Ureter (tissue), 1 donor: Measurements from ENCODE around the gene ZG16. TPM values are rescaled to one million over a fixed set of nuclear protein-coding genes. Genes with fewer than 3 reads are reported as not detected.
"Not testable (repeated sequence)": the region's sequence is repeated elsewhere in the genome, so short reads cannot be mapped to it uniquely, and the experiment has no call there.

Source experiments
- DNase-seq: peaks from one replicate; pipeline ENCODE4 v3.0.0-alpha.2; 2020; ENCODE audit warnings: low spot score
- total RNA-seq: library from RNA; stranded (reverse); gene quantifications from one replicate; pipeline ENCODE4 v1.2.4, GENCODE V29; 2023
- donor health status: DM: yes; HTN: yes; CAD: no.

ZG16 gene
- total RNA-seq, 1 donor from 2014 or later, result not detected

- not testable (repeated sequence) for DNase-seq
These were observed 29.3 kb upstream of the ZG16 start for GRCh38 chr16:29748760-29749149.

GRCh38 chr16:29753516-29753915, 24.5 kb upstream of the ZG16 start:
- DNase-seq, result no peak

DNA sequence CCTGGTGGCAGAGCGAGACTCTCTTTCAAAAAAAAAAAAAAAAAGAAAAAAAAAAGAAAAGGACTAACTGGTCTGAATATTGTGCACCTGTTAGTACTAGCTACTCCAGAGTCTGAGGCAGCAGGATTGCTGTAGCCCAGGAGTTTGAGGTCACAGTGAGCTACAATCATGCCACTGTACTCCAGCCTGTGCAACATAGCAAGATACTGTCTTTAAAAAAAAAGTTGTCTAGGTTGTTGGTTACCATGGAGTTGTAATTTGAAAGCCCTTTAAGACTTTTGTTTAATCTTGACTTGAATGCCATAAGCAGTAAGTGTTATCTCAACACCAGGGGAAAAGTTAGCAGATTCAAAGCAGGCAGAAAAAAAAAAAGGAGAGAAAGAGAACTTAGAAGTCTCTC, 21.4 kb upstream of the ZG16 start:
- DNase-seq, result no peak

DNA sequence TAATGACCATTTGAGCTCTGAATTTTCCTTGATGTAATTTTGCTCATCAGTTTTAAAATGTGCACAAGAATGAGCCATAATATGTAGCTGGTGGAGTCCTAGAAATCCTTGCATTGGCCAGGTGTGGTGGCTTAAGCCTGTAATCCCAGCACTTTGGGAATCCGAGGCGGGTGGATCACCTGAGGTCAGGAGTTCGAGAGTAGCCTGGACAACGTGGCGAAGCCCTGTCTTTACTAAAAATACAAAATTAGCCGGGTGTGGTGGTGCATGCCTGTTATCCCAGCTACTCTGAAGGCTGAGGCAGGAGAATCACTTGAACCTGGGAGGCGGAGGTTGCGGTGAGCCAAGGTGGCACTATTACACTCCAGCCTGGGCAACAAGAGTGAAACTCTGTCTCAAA, 21.0 kb upstream of the ZG16 start:
- DNase-seq, result not testable (repeated sequence)

DNA sequence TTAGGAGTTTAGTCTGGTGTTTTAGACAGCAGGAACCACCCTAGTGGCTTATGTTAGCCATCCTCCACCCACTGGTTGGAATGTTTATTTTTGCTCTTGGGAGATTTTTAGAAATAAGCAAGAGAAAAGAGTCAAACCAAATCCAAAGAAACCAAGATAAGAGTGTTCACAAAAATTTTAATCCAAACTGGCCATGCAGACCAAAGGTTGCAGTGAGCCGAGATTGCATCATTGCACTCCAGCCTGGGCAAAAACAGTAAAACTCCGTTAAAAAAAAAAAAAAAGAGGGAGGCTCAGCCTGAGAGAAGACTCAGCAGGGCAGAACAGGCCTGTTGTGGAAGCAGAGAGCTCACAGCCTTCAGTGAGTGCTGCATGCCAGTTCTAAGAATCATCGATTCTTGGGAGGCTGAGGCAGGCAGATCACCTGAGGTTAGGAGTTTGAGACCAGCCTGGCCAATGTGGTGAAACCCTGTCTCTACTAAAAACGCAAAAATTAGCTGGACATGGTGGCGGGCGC, 20.0 kb upstream of the ZG16 start:
- DNase-seq, result no peak

GRCh38 chr16:29760567-29761279, 17.3 kb upstream of the ZG16 start:
- DNase-seq, result no peak

GRCh38 chr16:29761280-29761651, 16.8 kb upstream of the ZG16 start:
- DNase-seq, result not testable (repeated sequence)

DNA sequence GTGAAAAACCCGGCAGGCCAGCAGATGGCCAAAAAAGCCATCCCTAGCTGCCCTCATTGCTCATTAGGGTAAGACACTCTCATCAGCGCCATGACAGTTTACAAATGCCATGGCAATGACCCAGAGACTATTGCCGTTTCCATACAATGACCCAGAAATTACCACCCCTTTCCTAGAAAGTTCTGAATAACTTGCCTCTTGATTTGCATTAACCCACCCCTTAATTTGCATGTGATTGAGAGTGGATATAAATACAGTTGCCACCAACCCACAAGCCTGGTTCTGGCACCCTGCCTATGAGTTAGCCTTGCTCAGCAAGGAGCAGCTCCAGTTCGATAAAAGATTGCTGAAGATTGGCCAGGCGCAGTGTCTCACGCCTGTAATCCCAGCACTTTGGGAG, 16.2 kb upstream of the ZG16 start:
- DNase-seq, result no peak

DNA sequence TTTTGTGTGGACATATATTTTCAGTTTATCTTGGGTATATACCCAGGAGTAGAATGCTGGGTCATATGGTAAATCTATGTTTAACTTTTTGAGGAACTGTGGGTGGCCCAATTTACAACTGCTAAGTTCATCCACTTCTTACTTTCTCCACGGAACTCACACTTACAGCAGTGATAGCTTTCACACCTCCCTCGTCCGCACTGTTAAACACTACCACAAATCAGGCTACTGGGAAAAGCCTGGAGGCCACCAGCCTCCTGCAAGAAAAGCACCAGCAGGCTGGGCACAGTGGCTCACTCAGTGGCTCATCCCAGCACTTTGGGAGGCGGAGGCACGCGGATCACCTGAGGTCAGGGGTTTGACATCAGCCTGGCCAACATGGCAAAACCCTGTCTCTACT, 14.7 kb upstream of the ZG16 start:
- DNase-seq, result no peak

DNA sequence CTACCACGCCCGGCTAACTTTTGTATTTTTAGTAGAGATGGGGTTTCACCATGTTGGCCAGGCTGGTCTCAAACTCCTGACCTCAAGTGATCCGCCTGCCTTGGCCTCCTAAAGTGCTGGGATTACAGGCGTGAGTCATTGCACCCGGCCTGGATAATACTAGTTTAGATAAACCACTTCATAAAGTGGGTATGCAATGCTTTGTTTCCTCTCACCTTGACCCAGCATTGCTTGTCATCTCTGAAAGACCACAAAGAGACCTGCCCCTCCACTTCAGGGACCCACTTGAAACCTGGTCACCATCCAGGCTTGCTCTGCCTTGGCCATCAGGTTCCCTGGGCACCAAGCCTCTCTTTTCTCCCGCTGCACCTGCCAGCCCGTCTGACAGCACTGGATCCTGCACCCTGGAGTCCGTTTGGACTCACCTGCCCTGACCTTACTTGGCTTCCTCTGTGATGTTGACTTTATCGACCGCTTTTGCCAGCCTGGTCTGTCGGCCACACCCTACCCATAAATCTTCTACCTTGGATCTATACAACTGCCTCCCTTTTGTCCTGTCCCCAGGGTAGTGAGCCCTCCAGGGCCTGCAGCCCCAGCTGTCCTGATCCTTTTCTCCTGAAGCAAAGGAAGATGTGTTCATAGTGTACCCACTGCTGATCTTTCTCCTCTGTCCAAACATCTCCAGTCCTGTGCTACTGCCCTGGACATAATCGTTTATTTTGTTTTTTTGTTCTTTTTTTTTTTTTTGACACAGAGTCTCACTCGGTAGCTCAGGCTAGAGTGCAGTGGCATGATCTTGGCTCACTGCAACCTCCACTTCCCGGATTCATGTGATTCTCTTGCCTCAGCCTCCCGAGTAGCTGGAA, 12.7 kb upstream of the ZG16 start:
- DNase-seq, result no peak

DNA sequence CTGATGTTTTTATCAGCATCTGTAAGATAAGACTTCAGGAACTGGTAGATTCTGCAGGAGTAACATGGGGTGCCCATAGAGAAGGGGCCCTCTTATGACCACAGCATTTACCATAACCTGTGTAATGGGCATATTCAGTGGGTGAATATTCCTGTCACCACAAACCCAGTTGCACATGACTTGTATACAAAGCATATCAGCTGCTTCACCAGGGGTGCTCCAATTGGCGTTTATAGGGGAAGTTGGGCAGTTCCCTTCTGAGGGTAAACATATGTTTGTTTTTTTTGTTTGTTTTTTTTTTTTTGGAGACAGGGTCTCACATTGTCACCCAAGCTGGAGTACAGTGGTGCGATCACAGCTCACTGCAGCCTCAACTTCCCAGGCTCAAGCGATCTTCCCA, 11.5 kb upstream of the ZG16 start:
- DNase-seq, result no peak

GRCh38 chr16:29767062-29767461, 11.0 kb upstream of the ZG16 start:
- no peak for DNase-seq

- DNase-seq, result no peak
These were observed 8.5 kb upstream of the ZG16 start for GRCh38 chr16:29769507-29769906.

- DNase-seq, result no peak
These were observed 7.7 kb upstream of the ZG16 start for GRCh38 chr16:29770250-29770929.

GRCh38 chr16:29772330-29772729, 5.7 kb upstream of the ZG16 start:
- not testable (repeated sequence) for DNase-seq

DNA sequence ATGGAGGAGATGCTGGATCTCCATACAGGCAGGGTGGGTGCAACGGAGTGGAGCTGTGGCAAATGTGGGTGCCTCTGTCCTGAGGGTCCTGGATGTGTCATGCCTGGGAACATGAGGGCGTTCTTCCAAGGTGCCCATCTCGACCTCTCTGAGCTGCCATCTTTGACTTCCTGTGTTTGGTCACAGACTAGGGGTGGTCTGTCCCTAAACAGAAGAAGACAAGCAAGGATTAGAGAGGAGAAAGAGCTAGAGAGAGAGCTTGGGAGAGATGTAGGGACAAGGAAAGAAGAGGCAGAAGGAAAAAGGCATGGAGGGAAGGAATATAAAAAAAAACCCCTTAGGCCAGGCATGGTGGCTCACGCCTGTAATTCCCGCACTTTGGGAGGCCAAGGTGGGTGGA, 3.3 kb upstream of the ZG16 start:
- DNase-seq, result no peak

DNA sequence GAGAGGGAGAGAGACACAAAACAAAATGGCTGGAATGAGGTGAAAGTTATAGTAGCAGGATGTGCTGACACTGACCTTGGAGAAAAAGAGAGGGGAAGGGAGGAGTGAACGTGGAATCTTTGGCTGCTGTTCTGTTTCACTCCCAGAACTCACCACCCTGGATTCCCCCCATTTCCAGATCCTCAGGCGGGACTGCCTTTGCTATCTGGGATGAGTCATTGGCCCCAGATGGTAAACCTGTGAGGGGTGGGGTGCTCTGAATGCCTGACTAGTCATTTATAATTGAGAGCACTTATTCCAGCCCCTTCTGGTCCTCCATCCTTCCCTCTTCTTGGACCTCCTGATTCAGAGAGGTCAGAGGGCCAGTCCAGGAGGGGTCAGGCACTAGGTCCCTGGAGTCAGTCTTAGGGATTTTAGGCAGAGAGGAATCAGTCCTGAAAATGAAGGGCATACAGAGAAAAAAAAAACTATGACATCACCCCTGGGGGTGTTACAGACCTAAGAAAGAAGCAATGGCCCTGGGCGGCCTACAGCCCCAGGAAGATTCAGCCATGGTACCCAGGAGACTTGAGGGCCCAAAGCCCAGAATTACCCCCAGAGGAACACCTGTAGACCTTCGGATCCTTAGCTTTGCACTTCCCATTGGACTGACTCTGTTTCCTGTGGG, 2.2 kb upstream of the ZG16 start:
- no peak for DNase-seq

GRCh38 chr16:29779474-29779873, 1.4 kb downstream of the ZG16 start:
- DNase-seq, result no peak

DNA sequence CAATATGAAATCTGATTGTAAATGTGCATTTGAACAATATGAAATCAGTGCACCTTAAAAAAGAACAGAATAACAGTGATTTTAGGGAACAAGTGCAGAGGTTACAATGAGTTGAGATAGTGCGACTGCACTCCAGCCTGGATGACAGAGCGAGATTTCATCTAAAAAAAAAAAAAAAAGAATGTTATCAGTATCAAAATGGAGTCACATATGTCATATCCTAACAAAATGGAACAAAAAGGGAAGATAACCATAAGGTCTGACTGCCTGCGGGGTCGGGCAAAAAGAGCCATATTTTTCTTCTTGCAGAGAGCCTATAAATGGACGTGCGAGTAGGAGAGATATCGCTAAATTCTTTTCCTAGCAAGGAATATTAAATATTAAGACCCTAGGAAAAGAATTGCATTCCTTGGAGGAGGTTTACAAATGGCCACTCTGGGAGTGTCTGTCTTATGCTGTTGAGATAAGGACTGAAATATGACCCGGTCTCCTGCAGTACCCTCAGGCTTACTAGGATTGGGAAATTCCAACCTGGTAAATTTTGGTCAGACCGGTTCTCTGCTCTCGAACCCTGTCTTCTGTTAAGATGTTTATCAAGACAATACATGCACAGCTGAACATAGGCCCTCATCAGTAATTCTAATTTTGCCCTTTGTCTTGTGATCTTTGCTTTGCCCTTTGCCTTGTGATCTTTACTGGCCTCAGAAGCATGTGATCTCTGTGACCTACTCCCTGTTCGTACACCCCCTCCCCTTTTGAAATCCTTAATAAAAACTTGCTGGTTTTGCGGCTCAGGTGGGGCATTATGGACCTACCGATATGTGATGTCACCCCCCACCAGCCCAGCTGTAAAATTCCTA, 5.3 kb downstream of the ZG16 start:
- DNase-seq, result not testable (repeated sequence)

DNA sequence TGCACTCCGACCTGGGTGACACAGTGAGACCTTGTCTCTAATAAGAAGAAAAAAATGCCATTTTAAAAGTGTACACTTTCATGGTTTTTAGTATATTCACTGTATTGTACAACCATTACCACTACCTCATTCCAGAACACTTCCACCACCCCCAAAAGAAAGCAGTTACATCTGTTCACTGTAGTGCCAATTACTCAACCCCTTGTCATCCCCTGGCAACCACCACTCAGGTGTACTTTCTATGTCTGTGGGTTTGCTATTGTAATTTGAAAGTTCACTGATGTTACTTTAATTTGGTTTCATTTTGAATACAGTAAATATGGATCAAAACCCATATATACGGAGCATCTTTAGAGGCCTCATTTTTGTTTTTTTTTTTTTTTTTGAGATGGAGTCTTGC, 6.1 kb downstream of the ZG16 start:
- DNase-seq, result no peak
